ENCODE results near the gene SNED1. TPM values are rescaled to one million over a fixed set of nuclear protein-coding genes. Genes with fewer than 3 reads are reported as not detected.

Gene SNED1
- total RNA-seq, 4 donors from 2014 or later: 18.0 to 52.2 (median 32.5) TPM

- no peak for TF ChIP-seq CTCF (IDR thresholded peaks at IDR 0.05)
- ATAC-seq (ENCODE audit: low FRiP score): no peak
- no peak for DNase-seq (ENCODE audit: low spot score)
These were observed 44.7 kb upstream of the SNED1 start for GRCh38 chr2:240953426-240954410.

- DNase-seq (ENCODE audit: low spot score): no peak
- no peak for TF ChIP-seq CTCF (IDR thresholded peaks at IDR 0.05)
- ATAC-seq (ENCODE audit: low FRiP score): no peak
These were observed 43.7 kb upstream of the SNED1 start for GRCh38 chr2:240954436-240955305.

- ATAC-seq (ENCODE audit: low FRiP score) (no peak), DNase-seq (ENCODE audit: low spot score) (no peak)
- TF ChIP-seq CTCF (IDR thresholded peaks at IDR 0.05): no peak
These were observed 42.9 kb upstream of the SNED1 start for GRCh38 chr2:240955306-240956170.

- TF ChIP-seq CTCF (IDR thresholded peaks at IDR 0.05): no peak
- DNase-seq (ENCODE audit: low spot score): no peak
- no peak for ATAC-seq (ENCODE audit: low FRiP score)
These were observed 42.1 kb upstream of the SNED1 start for GRCh38 chr2:240956171-240956934.

GRCh38 chr2:240956935-240957655, 41.3 kb upstream of the SNED1 start:
- DNase-seq (ENCODE audit: low spot score) (no peak), ATAC-seq (ENCODE audit: low FRiP score) (no peak)
- no peak for TF ChIP-seq CTCF (IDR thresholded peaks at IDR 0.05)
